Osteoblast (primary cell): ENCODE measurements around the gene PLEKHN1. TPM values are rescaled to one million over a fixed set of nuclear protein-coding genes. Genes with fewer than 3 reads are reported as not detected.
A peak's percentile ranks its signal among the peaks of the same experiment; 100 is the strongest.
"Not testable (repeated sequence)": the region's sequence is repeated elsewhere in the genome, so short reads cannot be mapped to it uniquely, and the experiment has no call there.

Experiments
- DNase-seq: peaks from one replicate; pipeline ENCODE4 v3.0.0; 2011; ENCODE audit warnings: low spot score, mixed read lengths; ENCODE audit not compliant: insufficient read length; ENCODE audit errors: missing footprints
- H2AFZ ChIP-seq: 2 replicates; pipeline ENCODE4 v1.6.0; 2011; ENCODE audit warnings: mild to moderate bottlenecking, low read length
- H3K27ac ChIP-seq: 2 replicates; pipeline ENCODE4 v1.5.1; 2011; ENCODE audit warnings: mild to moderate bottlenecking, low read depth, low read length, moderate library complexity
- H3K27me3 ChIP-seq: 2 replicates; pipeline ENCODE4 v1.6.0; 2012; ENCODE audit warnings: mild to moderate bottlenecking, control low read depth, inconsistent platforms, low read length, moderate library complexity; ENCODE audit not compliant: insufficient read depth
- H3K36me3 ChIP-seq: 2 replicates; pipeline ENCODE4 v1.5.1; 2011; ENCODE audit warnings: mild to moderate bottlenecking, low read length, control low read depth, moderate library complexity; ENCODE audit not compliant: insufficient read depth
- H3K4me1 ChIP-seq: 2 replicates; pipeline ENCODE4 v1.5.1; 2011; ENCODE audit warnings: mild to moderate bottlenecking, low read length, control low read depth, moderate library complexity; ENCODE audit not compliant: insufficient read depth
- H3K4me2 ChIP-seq: 2 replicates; pipeline ENCODE4 v1.6.0; 2011; ENCODE audit warnings: mild to moderate bottlenecking, low read length; ENCODE audit not compliant: insufficient read depth
- H3K4me3 ChIP-seq: fragments of 200-600 bp; sonication (generic); 3 replicates; pipeline ENCODE4 v1.5.1; 2012; ENCODE audit warnings: mild to moderate bottlenecking, low read length, inconsistent platforms; ENCODE audit not compliant: insufficient read depth
- H3K79me2 ChIP-seq: 2 replicates; pipeline ENCODE4 v1.6.0; 2012; ENCODE audit warnings: mild to moderate bottlenecking, low read length, control low read depth, inconsistent platforms; ENCODE audit not compliant: insufficient read depth
- H3K9me3 ChIP-seq: 2 replicates; pipeline ENCODE4 v1.5.1; 2011; ENCODE audit warnings: low read depth, low read length, control low read depth
- H4K20me1 ChIP-seq: 2 replicates; pipeline ENCODE4 v1.6.0; 2012; ENCODE audit warnings: mild to moderate bottlenecking, low read length, control low read depth; ENCODE audit not compliant: insufficient read depth
- CTCF ChIP-seq: IDR thresholded peaks from 2 replicates; pipeline ENCODE4 v1.5.1; 2011; ENCODE audit warnings: mild to moderate bottlenecking, low read depth, low read length, moderate library complexity; ENCODE audit errors: extremely low read depth
- total RNA-seq: library from RNA; depleted of rRNA; stranded (reverse); fragments of >200 nt; gene quantifications from 2 replicates; pipeline ENCODE4 v1.2.3, GENCODE V29; 2012

PLEKHN1 gene
- total RNA-seq, 1 donor, result 0.36 TPM

- H3K4me1 ChIP-seq, result no peaks in the 10 kb centered on the region
- H3K36me3 ChIP-seq, result no peaks in the 10 kb centered on the region
- H3K27me3 ChIP-seq, result no peaks in the 10 kb centered on the region
- no peak overlapping the region for H2AFZ ChIP-seq
- no peak overlapping the region for H3K4me2 ChIP-seq
- no peak for DNase-seq
- H3K4me3 ChIP-seq, result no peak overlapping the region
- H3K79me2 ChIP-seq, result no peaks in the 10 kb centered on the region
- no peaks in the 10 kb centered on the region for H4K20me1 ChIP-seq
- H3K9me3 ChIP-seq, result no peaks in the 10 kb centered on the region
- H3K27ac ChIP-seq, result no peak overlapping the region
- TF ChIP-seq CTCF, result no peak
Observed at GRCh38 chr1:1011396-1011949, 45.2 kb downstream of the PLEKHN1 start.

- not testable (repeated sequence) for DNase-seq, H3K9me3 ChIP-seq, H3K36me3 ChIP-seq, H3K79me2 ChIP-seq, H3K4me1 ChIP-seq, H3K27me3 ChIP-seq, H4K20me1 ChIP-seq
- Histone ChIP-seq H3K4me3 (peak overlapping the region; percentile 99), H2AFZ (peak overlapping the region; percentile 99), H3K27ac (peak overlapping the region; percentile 93), H3K4me2 (peak overlapping the region; percentile 96)
Observed at GRCh38 chr1:1012736-1013104, 46.4 kb downstream of the PLEKHN1 start.

GRCh38 chr1:1013105-1013921 lies 47.0 kb downstream of the PLEKHN1 start, which contains the start of gene ISG15:
ISG15 (plus strand) TSS chr1:1013497; CDS start chr1:1013574, 77 bp downstream.
- no peaks in the 10 kb centered on the region for H4K20me1 ChIP-seq
- H3K4me2 ChIP-seq, result peak within 1 kb of the TSS; percentile 96
- no peaks in the 10 kb centered on the region for H3K36me3 ChIP-seq
- H3K4me3 ChIP-seq, result peak within 1 kb of the TSS; percentile 99
- H3K79me2 ChIP-seq, result no peaks in the 10 kb centered on the region
- peak within 1 kb of the TSS; percentile 93 for H3K27ac ChIP-seq
- no peaks in the 10 kb centered on the region for H3K4me1 ChIP-seq
- H3K9me3 ChIP-seq, result no peaks in the 10 kb centered on the region
- H2AFZ ChIP-seq, result peak within 1 kb of the TSS; percentile 99
- no peak for TF ChIP-seq CTCF
- DNase-seq, result peak; percentile 98
- no peaks in the 10 kb centered on the region for H3K27me3 ChIP-seq

- Histone ChIP-seq H3K79me2 (no peaks in the 10 kb centered on the region), H3K4me3 (peak overlapping the region; percentile 99), H3K4me1 (no peaks in the 10 kb centered on the region), H4K20me1 (no peaks in the 10 kb centered on the region), H3K27ac (peak overlapping the region; percentile 93), H3K9me3 (no peaks in the 10 kb centered on the region), H3K27me3 (no peaks in the 10 kb centered on the region), H3K4me2 (peak overlapping the region; percentile 96), H2AFZ (peak overlapping the region; percentile 99), H3K36me3 (no peaks in the 10 kb centered on the region)
- peak; percentile 49 for DNase-seq
- TF ChIP-seq CTCF, result no peak
Observed at GRCh38 chr1:1013922-1014648, 47.8 kb downstream of the PLEKHN1 start.
